ENCODE results near the gene SMCO3. TPM values are rescaled to one million over a fixed set of nuclear protein-coding genes. Genes with fewer than 3 reads are reported as not detected.

SMCO3 gene
- total and polyA plus RNA-seq, 2 of the 13 experiments (the other 11 are each of a cell fraction or from before 2014, with no cell fraction given): 0.29 to 0.42 TPM

GRCh38 chr12:14770496-14771461, 43.2 kb downstream of the SMCO3 start (continued):
- TF ChIP-seq NFAT5 (CRISPR knock-in tag; IDR thresholded peaks at IDR 0.05): no peak
- 0 out of 2 replicates have a peak, but pooled peaks have one; percentile 34 for TF ChIP-seq ONECUT2 (CRISPR knock-in tag; IDR thresholded peaks at IDR 0.05)
- no peak for TF ChIP-seq ZSCAN21 (CRISPR knock-in tag; IDR thresholded peaks at IDR 0.05; ENCODE audit: borderline replicate concordance)
- TF ChIP-seq JUN (CRISPR knock-in tag; IDR thresholded peaks at IDR 0.05): peak; percentile 27; the same call in 1 of the 2 replicates
- TF ChIP-seq ZNF746 (CRISPR knock-in tag; IDR thresholded peaks at IDR 0.05): peak; percentile 68; the same call in 1 of the 2 replicates
- TF ChIP-seq ZNF441 (CRISPR knock-in tag; IDR thresholded peaks at IDR 0.05; ENCODE audit: borderline replicate concordance): 0 out of 2 replicates have a peak, but pooled peaks have one; percentile 23
- peak; percentile 68 for TF ChIP-seq MED8 (CRISPR knock-in tag; IDR thresholded peaks at IDR 0.05; ENCODE audit: insufficient replicate concordance)
- peak; percentile 36; the same call in 1 of the 2 replicates for TF ChIP-seq PITX1 (CRISPR knock-in tag; IDR thresholded peaks at IDR 0.05)
- TF ChIP-seq PRDM15 (CRISPR knock-in tag; IDR thresholded peaks at IDR 0.05): no peak
- TF ChIP-seq MXI1 (IDR thresholded peaks at IDR 0.05; ENCODE audit: borderline replicate concordance, low read depth, low read length): no peak; the same call in 2 of the 3 replicates
- TF ChIP-seq SIX1 (CRISPR knock-in tag; IDR thresholded peaks at IDR 0.05; ENCODE audit: borderline replicate concordance): no peak; the same call in 1 of the 2 replicates
- peak; percentile 49; the same call in 1 of the 2 replicates for TF ChIP-seq ZNF761 (CRISPR knock-in tag; conservative IDR thresholded peaks at IDR 0.05)
- no peak for TF ChIP-seq TCF12 (IDR thresholded peaks at IDR 0.05)
- TF ChIP-seq TCF12 (CRISPR knock-in tag; IDR thresholded peaks at IDR 0.05): no peak; the same call in 1 of the 2 replicates
- no peak for TF ChIP-seq ZNF382 (CRISPR knock-in tag; IDR thresholded peaks at IDR 0.05; ENCODE audit: borderline replicate concordance)
- peak; percentile 88 for TF ChIP-seq TAF1 (CRISPR knock-in tag; IDR thresholded peaks at IDR 0.05)
- TF ChIP-seq REXO4 (CRISPR knock-in tag; IDR thresholded peaks at IDR 0.05; ENCODE audit: borderline replicate concordance): no peak
- no peak; the same call in 1 of the 2 replicates for TF ChIP-seq ZSCAN29 (CRISPR knock-in tag; conservative IDR thresholded peaks at IDR 0.05)
